T-helper 17 cell (primary cell): ENCODE data around the gene ARID1B. TPM values are rescaled to one million over a fixed set of nuclear protein-coding genes. Genes with fewer than 3 reads are reported as not detected.

Experiments
- ATAC-seq: fragments of 150-1000 bp; cut with Tn5 transposase; 2 replicates; pipeline ENCODE4 v1.10.0; 2021; ENCODE audit warnings: mild to moderate bottlenecking, moderate library complexity
- DNase-seq, 3 donors: peaks; one replicate each; pipeline versions ENCODE4 v3.0.0 to v3.0.0-alpha.2; 2020 to 2021
- H3K9me3 ChIP-seq: one replicate; pipeline ENCODE4 v1.7.0; 2013; ENCODE audit warnings: low read length, mild to moderate bottlenecking; ENCODE audit not compliant: control insufficient read depth, poor library complexity, severe bottlenecking
- H3K27ac Mint-ChIP-seq: one replicate; pipeline ENCODE4 v1.8.0; 2022; ENCODE audit warnings: mild to moderate bottlenecking, moderate library complexity, mixed read lengths
- H3K27me3 Mint-ChIP-seq: one replicate; pipeline ENCODE4 v1.8.0; 2022; ENCODE audit warnings: mixed read lengths
- H3K36me3 Mint-ChIP-seq: one replicate; pipeline ENCODE4 v1.8.0; 2022; ENCODE audit warnings: low read depth, mixed read lengths
- H3K4me1 Mint-ChIP-seq: one replicate; pipeline ENCODE4 v1.8.0; 2022; ENCODE audit warnings: mild to moderate bottlenecking, mixed read lengths
- H3K4me3 Mint-ChIP-seq: one replicate; pipeline ENCODE4 v1.8.0; 2022; ENCODE audit warnings: mild to moderate bottlenecking, moderate library complexity, mixed read lengths
- total RNA-seq, 4 donors: library from RNA in 2 of 4; stranded (reverse) in 2 of 4; gene quantifications; one replicate each; pipeline ENCODE4 v1.2.3 and lab custom pipeline; 2022 to 2026

The ARID1B gene
- total RNA-seq, 2 donors from 2014 or later, result 149 to 158 TPM

GRCh38 chr6:157097255-157097955 lies 320.2 kb downstream of the ARID1B start:
- DNase-seq (no peak), ATAC-seq (no peak)
- Mint-ChIP-seq H3K4me3 (no peak overlapping the region), H3K36me3 (peaks cover 7% of the 10 kb centered on the region), H3K27me3 (no peaks in the 10 kb centered on the region), H3K4me1 (peaks cover 37% of the 10 kb centered on the region), H3K27ac (peak overlapping the region; percentile 83)
- no peaks in the 10 kb centered on the region for H3K9me3 ChIP-seq

GRCh38 chr6:157098999-157099398 lies 321.8 kb downstream of the ARID1B start:
- DNase-seq, result no peak
- ATAC-seq, result no peak
- Mint-ChIP-seq H3K4me3 (no peak overlapping the region), H3K4me1 (peaks cover 30% of the 10 kb centered on the region), H3K27ac (peak overlapping the region; percentile 37), H3K27me3 (no peaks in the 10 kb centered on the region), H3K36me3 (peaks cover 7% of the 10 kb centered on the region)
- H3K9me3 ChIP-seq, result no peaks in the 10 kb centered on the region

GRCh38 chr6:157099912-157100593 lies 322.9 kb downstream of the ARID1B start:
- H3K4me3 Mint-ChIP-seq, result peak overlapping the region; percentile 21
- H3K4me1 Mint-ChIP-seq, result peaks cover 27% of the 10 kb centered on the region
- H3K36me3 Mint-ChIP-seq, result peaks cover 7% of the 10 kb centered on the region

GRCh38 chr6:157101166-157101565 lies 324.0 kb downstream of the ARID1B start:
- ATAC-seq (no peak), DNase-seq (no peak)
- peak overlapping the region; percentile 86 for H3K27ac Mint-ChIP-seq
- H3K4me1 Mint-ChIP-seq, result peaks cover 29% of the 10 kb centered on the region
- no peaks in the 10 kb centered on the region for H3K9me3 ChIP-seq
- H3K4me3 Mint-ChIP-seq, result no peak overlapping the region
- H3K36me3 Mint-ChIP-seq, result peaks cover 7% of the 10 kb centered on the region
- no peaks in the 10 kb centered on the region for H3K27me3 Mint-ChIP-seq

More at GRCh38 chr6:157099912-157100593, 322.9 kb downstream of the ARID1B start:
- no peaks in the 10 kb centered on the region for H3K9me3 ChIP-seq
- Mint-ChIP-seq H3K27me3 (no peaks in the 10 kb centered on the region), H3K27ac (peak overlapping the region; percentile 86)
- ATAC-seq (peak; percentile 96), DNase-seq (peak in 1 of 3 donors; percentile 5)

GRCh38 chr6:157104803-157105202 lies 327.6 kb downstream of the ARID1B start:
- H3K9me3 ChIP-seq, result no peaks in the 10 kb centered on the region
- DNase-seq (no peak), ATAC-seq (no peak)
- Mint-ChIP-seq H3K36me3 (peaks cover 4% of the 10 kb centered on the region), H3K27me3 (no peaks in the 10 kb centered on the region), H3K27ac (no peak overlapping the region), H3K4me3 (no peak overlapping the region), H3K4me1 (peaks cover 34% of the 10 kb centered on the region)

- no peaks in the 10 kb centered on the region for H3K9me3 ChIP-seq
- no peaks in the 10 kb centered on the region for H3K27me3 Mint-ChIP-seq
- ATAC-seq (no peak), DNase-seq (no peak)
- peak overlapping the region; percentile 24 for H3K27ac Mint-ChIP-seq
- no peak overlapping the region for H3K4me3 Mint-ChIP-seq
- H3K4me1 Mint-ChIP-seq, result peaks cover 21% of the 10 kb centered on the region
- peaks cover 4% of the 10 kb centered on the region for H3K36me3 Mint-ChIP-seq
These were observed 329.3 kb downstream of the ARID1B start for GRCh38 chr6:157106487-157106886.

GRCh38 chr6:157107571-157107914 lies 330.4 kb downstream of the ARID1B start:
- Mint-ChIP-seq H3K4me1 (peaks cover 21% of the 10 kb centered on the region), H3K27me3 (no peaks in the 10 kb centered on the region), H3K36me3 (peaks cover 7% of the 10 kb centered on the region), H3K27ac (peak overlapping the region; percentile 62), H3K4me3 (no peak overlapping the region)
- DNase-seq (no peak), ATAC-seq (no peak)
- H3K9me3 ChIP-seq, result no peaks in the 10 kb centered on the region

- peaks cover 21% of the 10 kb centered on the region for H3K4me1 Mint-ChIP-seq
- no peaks in the 10 kb centered on the region for H3K9me3 ChIP-seq
- H3K36me3 Mint-ChIP-seq, result peaks cover 7% of the 10 kb centered on the region
- H3K27me3 Mint-ChIP-seq, result no peaks in the 10 kb centered on the region
- ATAC-seq (no peak), DNase-seq (no peak)
- H3K27ac Mint-ChIP-seq, result peak overlapping the region; percentile 62
- no peak overlapping the region for H3K4me3 Mint-ChIP-seq
These were observed 330.9 kb downstream of the ARID1B start for GRCh38 chr6:157107915-157108651.

- H3K4me1 Mint-ChIP-seq, result peaks cover 23% of the 10 kb centered on the region
- peaks cover 9% of the 10 kb centered on the region for H3K36me3 Mint-ChIP-seq
- no peaks in the 10 kb centered on the region for H3K9me3 ChIP-seq
- H3K27ac Mint-ChIP-seq, result peak overlapping the region; percentile 34
- H3K27me3 Mint-ChIP-seq, result no peaks in the 10 kb centered on the region
- ATAC-seq (no peak), DNase-seq (no peak)
- H3K4me3 Mint-ChIP-seq, result no peak overlapping the region
These were observed 331.7 kb downstream of the ARID1B start for GRCh38 chr6:157108923-157109322.

GRCh38 chr6:157110607-157111006 lies 333.4 kb downstream of the ARID1B start:
- no peak overlapping the region for H3K4me3 Mint-ChIP-seq
- H3K4me1 Mint-ChIP-seq, result peaks cover 16% of the 10 kb centered on the region
- no peaks in the 10 kb centered on the region for H3K9me3 ChIP-seq
- DNase-seq, result no peak
- no peak for ATAC-seq
- peaks cover 4% of the 10 kb centered on the region for H3K36me3 Mint-ChIP-seq
- no peak overlapping the region for H3K27ac Mint-ChIP-seq
- H3K27me3 Mint-ChIP-seq, result no peaks in the 10 kb centered on the region

GRCh38 chr6:157113389-157113788 lies 336.2 kb downstream of the ARID1B start:
- ATAC-seq, result no peak

GRCh38 chr6:157116426-157116825 lies 339.2 kb downstream of the ARID1B start:
- Mint-ChIP-seq H3K27ac (no peak overlapping the region), H3K27me3 (no peaks in the 10 kb centered on the region), H3K36me3 (peaks cover 11% of the 10 kb centered on the region), H3K4me3 (no peak overlapping the region), H3K4me1 (peaks cover 18% of the 10 kb centered on the region)
- no peak for DNase-seq
- no peak for ATAC-seq
- no peaks in the 10 kb centered on the region for H3K9me3 ChIP-seq

More at GRCh38 chr6:157113389-157113788, 336.2 kb downstream of the ARID1B start:
- no peak overlapping the region for H3K27ac Mint-ChIP-seq
- no peak overlapping the region for H3K4me3 Mint-ChIP-seq
- H3K9me3 ChIP-seq, result no peaks in the 10 kb centered on the region
- H3K36me3 Mint-ChIP-seq, result peaks cover 4% of the 10 kb centered on the region
- H3K4me1 Mint-ChIP-seq, result peaks cover 4% of the 10 kb centered on the region
- H3K27me3 Mint-ChIP-seq, result no peaks in the 10 kb centered on the region
- no peak for DNase-seq

- no peak for DNase-seq
- H3K4me3 Mint-ChIP-seq, result no peak overlapping the region
- H3K36me3 Mint-ChIP-seq, result peaks cover 9% of the 10 kb centered on the region
- H3K4me1 Mint-ChIP-seq, result peaks cover 18% of the 10 kb centered on the region
- no peaks in the 10 kb centered on the region for H3K27me3 Mint-ChIP-seq
- no peak for ATAC-seq
- H3K27ac Mint-ChIP-seq, result peak overlapping the region; percentile 51
- H3K9me3 ChIP-seq, result no peaks in the 10 kb centered on the region
These were observed 340.4 kb downstream of the ARID1B start for GRCh38 chr6:157117431-157118095.
